Panc1 (cell line): ENCODE measurements around the gene TMEM106C.

Experiments used
- POLR2AphosphoS5 ChIP-seq: IDR thresholded peaks from 2 replicates; pipeline ENCODE4 v1.6.1; 2012; ENCODE audit warnings: mild to moderate bottlenecking, low read depth, low read length, moderate library complexity
- REST ChIP-seq, 2 experiments: IDR thresholded peaks; 2 replicates each; pipeline ENCODE4 v1.6.1; 2011 to 2012; ENCODE audit warnings: low read depth in 2 of 2, control low read depth in 1 of 2, low read length in 1 of 2, mild to moderate bottlenecking in 1 of 2, moderate library complexity in 1 of 2; ENCODE audit not compliant: insufficient read depth in 1 of 2
- SIN3A ChIP-seq: IDR thresholded peaks from 2 replicates; pipeline ENCODE4 v1.6.1; 2012; ENCODE audit warnings: low read depth, mild to moderate bottlenecking, low read length, moderate library complexity, borderline replicate concordance; ENCODE audit not compliant: insufficient read depth
- TCF7L2 ChIP-seq: IDR thresholded peaks from 2 replicates; pipeline ENCODE4 v1.6.1; 2011; ENCODE audit warnings: mild to moderate bottlenecking, low read depth, low read length, inconsistent platforms
- TF ChIP-seq, protein P1 (sequence below): fragments of 450-650 bp; IDR thresholded peaks from 2 replicates; pipeline ENCODE4 v1.5.1; 2017; ENCODE audit warnings: mild to moderate bottlenecking

DNA sequence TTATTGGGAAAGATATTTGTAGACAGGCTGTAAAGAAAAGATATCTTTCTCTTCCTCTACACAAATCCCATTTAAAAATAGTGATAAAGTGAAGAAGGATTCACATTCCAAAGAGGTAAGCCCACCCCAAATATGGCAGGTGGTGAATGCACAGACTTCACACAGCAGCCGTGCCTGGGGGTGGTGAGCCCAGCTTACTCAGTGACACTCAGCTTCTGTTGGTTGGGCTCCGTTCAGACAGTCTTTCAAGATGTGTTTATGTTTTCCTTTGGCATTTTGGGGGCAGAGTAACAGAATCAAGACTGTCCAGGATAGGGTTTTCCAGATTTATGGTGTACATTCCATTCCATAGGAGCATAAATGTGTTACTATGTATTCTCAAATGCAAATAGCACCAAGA, 45.0 kb downstream of the TMEM106C start:
- TF ChIP-seq, protein P1, sequence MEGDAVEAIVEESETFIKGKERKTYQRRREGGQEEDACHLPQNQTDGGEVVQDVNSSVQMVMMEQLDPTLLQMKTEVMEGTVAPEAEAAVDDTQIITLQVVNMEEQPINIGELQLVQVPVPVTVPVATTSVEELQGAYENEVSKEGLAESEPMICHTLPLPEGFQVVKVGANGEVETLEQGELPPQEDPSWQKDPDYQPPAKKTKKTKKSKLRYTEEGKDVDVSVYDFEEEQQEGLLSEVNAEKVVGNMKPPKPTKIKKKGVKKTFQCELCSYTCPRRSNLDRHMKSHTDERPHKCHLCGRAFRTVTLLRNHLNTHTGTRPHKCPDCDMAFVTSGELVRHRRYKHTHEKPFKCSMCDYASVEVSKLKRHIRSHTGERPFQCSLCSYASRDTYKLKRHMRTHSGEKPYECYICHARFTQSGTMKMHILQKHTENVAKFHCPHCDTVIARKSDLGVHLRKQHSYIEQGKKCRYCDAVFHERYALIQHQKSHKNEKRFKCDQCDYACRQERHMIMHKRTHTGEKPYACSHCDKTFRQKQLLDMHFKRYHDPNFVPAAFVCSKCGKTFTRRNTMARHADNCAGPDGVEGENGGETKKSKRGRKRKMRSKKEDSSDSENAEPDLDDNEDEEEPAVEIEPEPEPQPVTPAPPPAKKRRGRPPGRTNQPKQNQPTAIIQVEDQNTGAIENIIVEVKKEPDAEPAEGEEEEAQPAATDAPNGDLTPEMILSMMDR = no peak
- TF ChIP-seq POLR2AphosphoS5 = no peak
- no peak for TF ChIP-seq REST (IDR thresholded peaks at IDR 0.05; ENCODE audit: insufficient read depth in 1 of 2, low read depth in 2 of 2, low read length in 1 of 2)
- no peak for TF ChIP-seq SIN3A
- no peak for TF ChIP-seq TCF7L2
